Erythroblast (primary cell): ENCODE data around the gene CITED1.

Source experiments
- GATA1 ChIP-seq: IDR thresholded peaks from 2 replicates; pipeline ENCODE4 v1.6.1; 2011; ENCODE audit warnings: low read depth, mild to moderate bottlenecking, control low read depth, low read length, moderate library complexity
- POLR2A ChIP-seq: IDR thresholded peaks from 2 replicates; pipeline ENCODE4 v1.6.1; 2011; ENCODE audit warnings: mild to moderate bottlenecking, low read length

GRCh38 chrX:72276478-72276953 is 29.2 kb downstream of the CITED1 start:
- no peak for TF ChIP-seq POLR2A
- TF ChIP-seq GATA1, result no peak
